Tibial nerve (tissue), 4 donors: ENCODE measurements around the gene PDZD2.

Source experiments
- EP300 ChIP-seq, 2 donors: sonication (generic); formaldehyde crosslinking; IDR thresholded peaks; one replicate each; pipeline ENCODE4 v1.6.1; 2017; ENCODE audit warnings: antibody characterized with exemption in 2 of 2, mild to moderate bottlenecking in 1 of 2
- POLR2A ChIP-seq, 2 donors: fragments of 450-650 bp; IDR thresholded peaks; one replicate each; pipeline ENCODE4 v1.6.1; 2017; ENCODE audit warnings: antibody characterized with exemption in 2 of 2, mild to moderate bottlenecking in 2 of 2, moderate library complexity in 2 of 2
- TF ChIP-seq, protein P1 (sequence below), 5 experiments: fragments of 200-600 bp in 3 of 5; fragments of 450-650 bp in 2 of 5; sonication (generic) in 3 of 5; IDR thresholded peaks; one replicate each; pipeline ENCODE4 v1.5.1; 2016 to 2019; ENCODE audit warnings: antibody characterized with exemption in 5 of 5, mild to moderate bottlenecking in 3 of 5, moderate library complexity in 2 of 5

DNA sequence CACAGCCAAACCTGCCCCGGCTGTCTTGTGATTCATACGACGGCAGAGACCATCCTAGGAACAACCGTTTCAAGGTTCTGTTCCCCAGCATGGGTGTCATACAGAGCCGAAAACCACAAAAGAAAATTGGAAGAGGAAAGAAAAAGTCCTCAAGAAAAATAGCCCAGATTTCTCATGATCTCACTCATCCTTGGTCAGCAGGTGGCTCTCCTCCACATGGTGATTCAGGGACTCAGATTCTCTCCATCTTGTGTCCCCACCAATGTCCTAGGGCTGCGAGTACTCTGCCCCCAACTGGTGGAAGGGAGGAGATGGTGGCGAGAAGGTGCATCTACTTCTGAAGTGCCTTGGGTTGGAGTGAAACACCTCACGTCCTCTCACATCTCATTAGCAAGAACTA lies 25.6 kb downstream of the PDZD2 start:
- no peak for TF ChIP-seq POLR2A (IDR thresholded peaks at IDR 0.05)
- TF ChIP-seq, protein P1, sequence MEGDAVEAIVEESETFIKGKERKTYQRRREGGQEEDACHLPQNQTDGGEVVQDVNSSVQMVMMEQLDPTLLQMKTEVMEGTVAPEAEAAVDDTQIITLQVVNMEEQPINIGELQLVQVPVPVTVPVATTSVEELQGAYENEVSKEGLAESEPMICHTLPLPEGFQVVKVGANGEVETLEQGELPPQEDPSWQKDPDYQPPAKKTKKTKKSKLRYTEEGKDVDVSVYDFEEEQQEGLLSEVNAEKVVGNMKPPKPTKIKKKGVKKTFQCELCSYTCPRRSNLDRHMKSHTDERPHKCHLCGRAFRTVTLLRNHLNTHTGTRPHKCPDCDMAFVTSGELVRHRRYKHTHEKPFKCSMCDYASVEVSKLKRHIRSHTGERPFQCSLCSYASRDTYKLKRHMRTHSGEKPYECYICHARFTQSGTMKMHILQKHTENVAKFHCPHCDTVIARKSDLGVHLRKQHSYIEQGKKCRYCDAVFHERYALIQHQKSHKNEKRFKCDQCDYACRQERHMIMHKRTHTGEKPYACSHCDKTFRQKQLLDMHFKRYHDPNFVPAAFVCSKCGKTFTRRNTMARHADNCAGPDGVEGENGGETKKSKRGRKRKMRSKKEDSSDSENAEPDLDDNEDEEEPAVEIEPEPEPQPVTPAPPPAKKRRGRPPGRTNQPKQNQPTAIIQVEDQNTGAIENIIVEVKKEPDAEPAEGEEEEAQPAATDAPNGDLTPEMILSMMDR (IDR thresholded peaks at IDR 0.05): no peak
- no peak for TF ChIP-seq EP300 (IDR thresholded peaks at IDR 0.05)
